ENCODE results near the gene COMMD6. TPM values are rescaled to one million over a fixed set of nuclear protein-coding genes. Genes with fewer than 3 reads are reported as not detected.

Gene COMMD6
- total and polyA plus RNA-seq, 2 of the 13 experiments (the other 11 are each of a cell fraction or from before 2014, with no cell fraction given), result 97.0 to 164 TPM

- TF ChIP-seq, protein P1, sequence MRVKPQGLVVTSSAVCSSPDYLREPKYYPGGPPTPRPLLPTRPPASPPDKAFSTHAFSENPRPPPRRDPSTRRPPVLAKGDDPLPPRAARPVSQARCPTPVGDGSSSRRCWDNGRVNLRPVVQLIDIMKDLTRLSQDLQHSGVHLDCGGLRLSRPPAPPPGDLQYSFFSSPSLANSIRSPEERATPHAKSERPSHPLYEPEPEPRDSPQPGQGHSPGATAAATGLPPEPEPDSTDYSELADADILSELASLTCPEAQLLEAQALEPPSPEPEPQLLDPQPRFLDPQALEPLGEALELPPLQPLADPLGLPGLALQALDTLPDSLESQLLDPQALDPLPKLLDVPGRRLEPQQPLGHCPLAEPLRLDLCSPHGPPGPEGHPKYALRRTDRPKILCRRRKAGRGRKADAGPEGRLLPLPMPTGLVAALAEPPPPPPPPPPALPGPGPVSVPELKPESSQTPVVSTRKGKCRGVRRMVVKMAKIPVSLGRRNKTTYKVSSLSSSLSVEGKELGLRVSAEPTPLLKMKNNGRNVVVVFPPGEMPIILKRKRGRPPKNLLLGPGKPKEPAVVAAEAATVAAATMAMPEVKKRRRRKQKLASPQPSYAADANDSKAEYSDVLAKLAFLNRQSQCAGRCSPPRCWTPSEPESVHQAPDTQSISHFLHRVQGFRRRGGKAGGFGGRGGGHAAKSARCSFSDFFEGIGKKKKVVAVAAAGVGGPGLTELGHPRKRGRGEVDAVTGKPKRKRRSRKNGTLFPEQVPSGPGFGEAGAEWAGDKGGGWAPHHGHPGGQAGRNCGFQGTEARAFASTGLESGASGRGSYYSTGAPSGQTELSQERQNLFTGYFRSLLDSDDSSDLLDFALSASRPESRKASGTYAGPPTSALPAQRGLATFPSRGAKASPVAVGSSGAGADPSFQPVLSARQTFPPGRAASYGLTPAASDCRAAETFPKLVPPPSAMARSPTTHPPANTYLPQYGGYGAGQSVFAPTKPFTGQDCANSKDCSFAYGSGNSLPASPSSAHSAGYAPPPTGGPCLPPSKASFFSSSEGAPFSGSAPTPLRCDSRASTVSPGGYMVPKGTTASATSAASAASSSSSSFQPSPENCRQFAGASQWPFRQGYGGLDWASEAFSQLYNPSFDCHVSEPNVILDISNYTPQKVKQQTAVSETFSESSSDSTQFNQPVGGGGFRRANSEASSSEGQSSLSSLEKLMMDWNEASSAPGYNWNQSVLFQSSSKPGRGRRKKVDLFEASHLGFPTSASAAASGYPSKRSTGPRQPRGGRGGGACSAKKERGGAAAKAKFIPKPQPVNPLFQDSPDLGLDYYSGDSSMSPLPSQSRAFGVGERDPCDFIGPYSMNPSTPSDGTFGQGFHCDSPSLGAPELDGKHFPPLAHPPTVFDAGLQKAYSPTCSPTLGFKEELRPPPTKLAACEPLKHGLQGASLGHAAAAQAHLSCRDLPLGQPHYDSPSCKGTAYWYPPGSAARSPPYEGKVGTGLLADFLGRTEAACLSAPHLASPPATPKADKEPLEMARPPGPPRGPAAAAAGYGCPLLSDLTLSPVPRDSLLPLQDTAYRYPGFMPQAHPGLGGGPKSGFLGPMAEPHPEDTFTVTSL (CRISPR knock-in tag; IDR thresholded peaks at IDR 0.05; ENCODE audit: borderline replicate concordance), result no peak
- TF ChIP-seq, protein P2, sequence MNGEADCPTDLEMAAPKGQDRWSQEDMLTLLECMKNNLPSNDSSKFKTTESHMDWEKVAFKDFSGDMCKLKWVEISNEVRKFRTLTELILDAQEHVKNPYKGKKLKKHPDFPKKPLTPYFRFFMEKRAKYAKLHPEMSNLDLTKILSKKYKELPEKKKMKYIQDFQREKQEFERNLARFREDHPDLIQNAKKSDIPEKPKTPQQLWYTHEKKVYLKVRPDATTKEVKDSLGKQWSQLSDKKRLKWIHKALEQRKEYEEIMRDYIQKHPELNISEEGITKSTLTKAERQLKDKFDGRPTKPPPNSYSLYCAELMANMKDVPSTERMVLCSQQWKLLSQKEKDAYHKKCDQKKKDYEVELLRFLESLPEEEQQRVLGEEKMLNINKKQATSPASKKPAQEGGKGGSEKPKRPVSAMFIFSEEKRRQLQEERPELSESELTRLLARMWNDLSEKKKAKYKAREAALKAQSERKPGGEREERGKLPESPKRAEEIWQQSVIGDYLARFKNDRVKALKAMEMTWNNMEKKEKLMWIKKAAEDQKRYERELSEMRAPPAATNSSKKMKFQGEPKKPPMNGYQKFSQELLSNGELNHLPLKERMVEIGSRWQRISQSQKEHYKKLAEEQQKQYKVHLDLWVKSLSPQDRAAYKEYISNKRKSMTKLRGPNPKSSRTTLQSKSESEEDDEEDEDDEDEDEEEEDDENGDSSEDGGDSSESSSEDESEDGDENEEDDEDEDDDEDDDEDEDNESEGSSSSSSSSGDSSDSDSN (CRISPR knock-in tag; IDR thresholded peaks at IDR 0.05), result peak; percentile 54; the same call in 1 of the 2 replicates
- no peak; the same call in 1 of the 2 replicates for TF ChIP-seq ZKSCAN8 (CRISPR knock-in tag; IDR thresholded peaks at IDR 0.05; ENCODE audit: borderline replicate concordance)
- TF ChIP-seq SMC3 (IDR thresholded peaks at IDR 0.05; ENCODE audit: low read length), result peak; percentile 74
- TF ChIP-seq MLXIP (CRISPR knock-in tag; IDR thresholded peaks at IDR 0.05; ENCODE audit: borderline replicate concordance), result no peak
- 0 out of 2 replicates have a peak, but pooled peaks have one; percentile 50 for TF ChIP-seq ZNF552 (CRISPR knock-in tag; IDR thresholded peaks at IDR 0.05; ENCODE audit: borderline replicate concordance)
- no peak for TF ChIP-seq SMYD3 (CRISPR knock-in tag; IDR thresholded peaks at IDR 0.05)
- no peak for TF ChIP-seq MAFG (CRISPR knock-in tag; IDR thresholded peaks at IDR 0.05)
- TF ChIP-seq ZNF468 (CRISPR knock-in tag; IDR thresholded peaks at IDR 0.05), result no peak
- no peak for TF ChIP-seq NR3C1 (CRISPR knock-in tag; IDR thresholded peaks at IDR 0.05)
- TF ChIP-seq BHLHE40 (IDR thresholded peaks at IDR 0.05; ENCODE audit: low read length), result peak; percentile 94
- TF ChIP-seq TEAD3 (CRISPR knock-in tag; optimal IDR thresholded peaks at IDR 0.05; ENCODE audit: borderline replicate concordance), result peak; percentile 78
- TF ChIP-seq RBFOX2 (IDR thresholded peaks at IDR 0.05; ENCODE audit: low read depth, low read length), result peak; percentile 88
- no peak; the same call in 1 of the 2 replicates for TF ChIP-seq ZSCAN9 (CRISPR knock-in tag; IDR thresholded peaks at IDR 0.05; ENCODE audit: borderline replicate concordance)
- TF ChIP-seq BRF2 (CRISPR knock-in tag; IDR thresholded peaks at IDR 0.05), result no peak
Measured at GRCh38 chr13:75549262-75550158, 11.9 kb upstream of the COMMD6 start, which contains the start of gene UCHL3 (continued).

All from HepG2 (cell line).